Measurements from ENCODE around the gene GRID1.

The GRID1 gene

GRCh38 chr10:86169506-86170254, 196.9 kb downstream of the GRID1 start:
- Histone ChIP-seq H3K18ac (ENCODE audit: low read depth in 1 of 2, low read length in 2 of 2) (no peak overlapping the region), H3K23ac (ENCODE audit: low read length in 2 of 2) (no peak overlapping the region), H3K4me1 (ENCODE audit: control insufficient read depth, insufficient read depth, low read depth, low read length) (no peaks in the 10 kb centered on the region), H2BK5ac (ENCODE audit: low read depth, low read length, poor library complexity, severe bottlenecking) (no peak overlapping the region), H2AFZ (ENCODE audit: low read depth, low read length) (no peak overlapping the region), H3K9me3 (ENCODE audit: control insufficient read depth, low read length) (no peaks in the 10 kb centered on the region), H3K27me3 (ENCODE audit: control insufficient read depth in 1 of 2, insufficient read depth in 1 of 2, low read length in 2 of 2) (no peaks in the 10 kb centered on the region), H4K8ac (ENCODE audit: low read length) (no peak overlapping the region), H4K91ac (ENCODE audit: low read length) (no peak overlapping the region), H3K9ac (ENCODE audit: low read length) (no peak overlapping the region), H2BK12ac (ENCODE audit: low read length in 2 of 2) (no peak overlapping the region), H3K36me3 (ENCODE audit: control insufficient read depth in 1 of 2, insufficient read depth in 2 of 2, low read depth in 1 of 2, low read length in 2 of 2) (no peaks in the 10 kb centered on the region), H3K79me1 (replicated peaks; ENCODE audit: low read length, poor library complexity, severe bottlenecking) (no peaks in the 10 kb centered on the region), H3K4me3 (ENCODE audit: insufficient read depth in 1 of 2, low read depth in 1 of 2, low read length in 2 of 2) (no peak overlapping the region), H3K14ac (ENCODE audit: low read length in 2 of 2) (no peak overlapping the region), H3K4me2 (ENCODE audit: low read length, poor library complexity, severe bottlenecking) (no peak overlapping the region), H2AK5ac (ENCODE audit: low read length, severe bottlenecking) (no peak overlapping the region), H2BK15ac (ENCODE audit: low read depth, poor library complexity, severe bottlenecking) (no peak overlapping the region), H3K27ac (ENCODE audit: low read length, poor library complexity, severe bottlenecking) (no peak overlapping the region), H3K4ac (ENCODE audit: low read depth in 1 of 2, low read length in 2 of 2) (no peak overlapping the region), H2BK120ac (ENCODE audit: low read depth, low read length) (no peak overlapping the region)
- no peak for DNase-seq
- 75% methylated on average over 10 of the region's 10 CpGs for WGBS

- Histone ChIP-seq H4K8ac (ENCODE audit: low read length) (no peak overlapping the region), H3K27ac (ENCODE audit: low read length, poor library complexity, severe bottlenecking) (no peak overlapping the region), H4K91ac (ENCODE audit: low read length) (no peak overlapping the region), H3K4me3 (ENCODE audit: insufficient read depth in 1 of 2, low read depth in 1 of 2, low read length in 2 of 2) (no peak overlapping the region), H3K9me3 (ENCODE audit: control insufficient read depth, low read length) (no peaks in the 10 kb centered on the region), H3K36me3 (ENCODE audit: control insufficient read depth in 1 of 2, insufficient read depth in 2 of 2, low read depth in 1 of 2, low read length in 2 of 2) (no peaks in the 10 kb centered on the region), H3K27me3 (ENCODE audit: control insufficient read depth in 1 of 2, insufficient read depth in 1 of 2, low read length in 2 of 2) (no peaks in the 10 kb centered on the region), H3K4me1 (ENCODE audit: control insufficient read depth, insufficient read depth, low read depth, low read length) (no peaks in the 10 kb centered on the region), H3K14ac (ENCODE audit: low read length in 2 of 2) (no peak overlapping the region), H3K9ac (ENCODE audit: low read length) (no peak overlapping the region), H2AFZ (ENCODE audit: low read depth, low read length) (no peak overlapping the region), H3K23ac (ENCODE audit: low read length in 2 of 2) (no peak overlapping the region), H3K4ac (ENCODE audit: low read depth in 1 of 2, low read length in 2 of 2) (no peak overlapping the region), H2BK15ac (ENCODE audit: low read depth, poor library complexity, severe bottlenecking) (no peak overlapping the region), H2AK5ac (ENCODE audit: low read length, severe bottlenecking) (no peak overlapping the region), H2BK5ac (ENCODE audit: low read depth, low read length, poor library complexity, severe bottlenecking) (no peak overlapping the region), H3K79me1 (replicated peaks; ENCODE audit: low read length, poor library complexity, severe bottlenecking) (no peaks in the 10 kb centered on the region), H3K4me2 (ENCODE audit: low read length, poor library complexity, severe bottlenecking) (no peak overlapping the region), H2BK12ac (ENCODE audit: low read length in 2 of 2) (no peak overlapping the region), H3K18ac (ENCODE audit: low read depth in 1 of 2, low read length in 2 of 2) (no peak overlapping the region), H2BK120ac (ENCODE audit: low read depth, low read length) (no peak overlapping the region)
- DNase-seq: no peak
- WGBS: 89% methylated on average over 4 of the region's 4 CpGs
These were observed 197.5 kb downstream of the GRID1 start for GRCh38 chr10:86169066-86169465.

DNA sequence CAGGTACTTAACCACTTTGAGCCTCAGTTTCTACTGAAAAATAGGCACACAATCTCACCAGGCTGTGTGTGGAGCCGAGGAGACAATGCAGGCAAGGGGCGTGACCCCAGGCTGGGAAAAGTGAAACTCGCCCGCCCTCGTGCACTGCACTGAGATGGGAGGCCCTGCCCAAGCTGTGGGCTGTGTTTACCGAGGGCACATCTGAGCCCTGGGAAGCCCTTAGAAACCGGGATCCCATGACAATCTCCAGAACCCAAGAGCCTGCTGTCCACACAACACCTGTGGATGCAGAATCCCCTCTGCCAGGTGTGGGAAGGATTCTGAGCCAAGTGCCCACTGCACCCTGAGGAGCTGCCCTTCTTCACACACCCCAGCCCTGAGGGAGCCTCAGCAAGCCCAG, 198.3 kb downstream of the GRID1 start:
- no peak overlapping the region for H2BK120ac ChIP-seq (ENCODE audit: low read depth, low read length)
- DNase-seq: no peak
- no peak overlapping the region for H3K23ac ChIP-seq (ENCODE audit: low read length in 2 of 2)

GRCh38 chr10:86167762-86168128, 198.8 kb downstream of the GRID1 start:
- Histone ChIP-seq H3K79me1 (replicated peaks; ENCODE audit: low read length, poor library complexity, severe bottlenecking) (no peaks in the 10 kb centered on the region), H3K18ac (ENCODE audit: low read depth in 1 of 2, low read length in 2 of 2) (no peak overlapping the region), H3K27me3 (ENCODE audit: control insufficient read depth in 1 of 2, insufficient read depth in 1 of 2, low read length in 2 of 2) (no peaks in the 10 kb centered on the region), H3K9me3 (ENCODE audit: control insufficient read depth, low read length) (no peaks in the 10 kb centered on the region), H2BK120ac (ENCODE audit: low read depth, low read length) (no peak overlapping the region), H2BK5ac (ENCODE audit: low read depth, low read length, poor library complexity, severe bottlenecking) (no peak overlapping the region), H2AFZ (ENCODE audit: low read depth, low read length) (no peak overlapping the region), H3K4me1 (ENCODE audit: control insufficient read depth, insufficient read depth, low read depth, low read length) (no peaks in the 10 kb centered on the region), H3K4ac (ENCODE audit: low read depth in 1 of 2, low read length in 2 of 2) (no peak overlapping the region), H3K36me3 (ENCODE audit: control insufficient read depth in 1 of 2, insufficient read depth in 2 of 2, low read depth in 1 of 2, low read length in 2 of 2) (no peaks in the 10 kb centered on the region), H3K23ac (ENCODE audit: low read length in 2 of 2) (no peak overlapping the region), H3K27ac (ENCODE audit: low read length, poor library complexity, severe bottlenecking) (no peak overlapping the region), H3K14ac (ENCODE audit: low read length in 2 of 2) (no peak overlapping the region), H4K91ac (ENCODE audit: low read length) (no peak overlapping the region), H2AK5ac (ENCODE audit: low read length, severe bottlenecking) (no peak overlapping the region), H3K4me2 (ENCODE audit: low read length, poor library complexity, severe bottlenecking) (no peak overlapping the region), H3K9ac (ENCODE audit: low read length) (no peak overlapping the region), H4K8ac (ENCODE audit: low read length) (no peak overlapping the region), H2BK12ac (ENCODE audit: low read length in 2 of 2) (no peak overlapping the region), H3K4me3 (ENCODE audit: insufficient read depth in 1 of 2, low read depth in 1 of 2, low read length in 2 of 2) (no peak overlapping the region), H2BK15ac (ENCODE audit: low read depth, poor library complexity, severe bottlenecking) (no peak overlapping the region)
- no peak for DNase-seq
- WGBS: 57% methylated on average over 4 of the region's 4 CpGs

More for the DNA sequence above, 198.3 kb downstream of the GRID1 start:
- Histone ChIP-seq H3K36me3 (ENCODE audit: control insufficient read depth in 1 of 2, insufficient read depth in 2 of 2, low read depth in 1 of 2, low read length in 2 of 2) (no peaks in the 10 kb centered on the region), H2BK5ac (ENCODE audit: low read depth, low read length, poor library complexity, severe bottlenecking) (no peak overlapping the region), H3K4me1 (ENCODE audit: control insufficient read depth, insufficient read depth, low read depth, low read length) (no peaks in the 10 kb centered on the region), H3K4me3 (ENCODE audit: insufficient read depth in 1 of 2, low read depth in 1 of 2, low read length in 2 of 2) (no peak overlapping the region), H2BK15ac (ENCODE audit: low read depth, poor library complexity, severe bottlenecking) (no peak overlapping the region), H4K91ac (ENCODE audit: low read length) (no peak overlapping the region), H3K79me1 (replicated peaks; ENCODE audit: low read length, poor library complexity, severe bottlenecking) (no peaks in the 10 kb centered on the region), H2AFZ (ENCODE audit: low read depth, low read length) (no peak overlapping the region), H2AK5ac (ENCODE audit: low read length, severe bottlenecking) (no peak overlapping the region), H3K4ac (ENCODE audit: low read depth in 1 of 2, low read length in 2 of 2) (no peak overlapping the region), H3K9me3 (ENCODE audit: control insufficient read depth, low read length) (no peaks in the 10 kb centered on the region), H3K18ac (ENCODE audit: low read depth in 1 of 2, low read length in 2 of 2) (no peak overlapping the region), H3K14ac (ENCODE audit: low read length in 2 of 2) (no peak overlapping the region), H3K4me2 (ENCODE audit: low read length, poor library complexity, severe bottlenecking) (no peak overlapping the region), H2BK12ac (ENCODE audit: low read length in 2 of 2) (no peak overlapping the region), H3K9ac (ENCODE audit: low read length) (no peak overlapping the region), H4K8ac (ENCODE audit: low read length) (no peak overlapping the region), H3K27me3 (ENCODE audit: control insufficient read depth in 1 of 2, insufficient read depth in 1 of 2, low read length in 2 of 2) (no peaks in the 10 kb centered on the region), H3K27ac (ENCODE audit: low read length, poor library complexity, severe bottlenecking) (no peak overlapping the region)
- 67% methylated on average over 7 of the region's 7 CpGs for WGBS

Data from mesenchymal stem cell (in vitro differentiated cells and primary cell).